Prostate gland (tissue), 2 donors: Measurements from ENCODE around the gene SOWAHC. TPM values are rescaled to one million over a fixed set of nuclear protein-coding genes. Genes with fewer than 3 reads are reported as not detected.
"Not testable (repeated sequence)": the region's sequence is repeated elsewhere in the genome, so short reads cannot be mapped to it uniquely, and the experiment has no call there.

Experiments used
- DNase-seq: peaks from one replicate; pipeline ENCODE4 v3.0.0-alpha.2; 2019; ENCODE audit warnings: low spot score
- H3K27ac ChIP-seq, 2 donors: fragments of 200-600 bp; sonication (generic); 2 replicates each; pipeline ENCODE4 v1.5.1; 2017 to 2019
- H3K27me3 ChIP-seq: fragments of 200-600 bp; sonication (generic); replicated peaks from 2 replicates; pipeline ENCODE4 v1.5.1; 2019; ENCODE audit not compliant: insufficient read depth
- H3K36me3 ChIP-seq, 2 donors: fragments of 200-600 bp; sonication (generic); 1 replicate in 1 of 2; 2 replicates in 1 of 2; pipeline versions ENCODE4 v1.5.1 to v1.8.1; 2017 to 2019
- H3K4me1 ChIP-seq: fragments of 200-600 bp; sonication (generic); replicated peaks from 2 replicates; pipeline ENCODE4 v1.5.1; 2019
- H3K4me3 ChIP-seq, 2 donors: fragments of 200-600 bp; sonication (generic); 2 replicates each; pipeline ENCODE4 v1.5.1; 2017 to 2019
- H3K9me3 ChIP-seq: fragments of 200-600 bp; sonication (generic); 2 replicates; pipeline ENCODE4 v1.5.1; 2017
- POLR2A ChIP-seq: fragments of 450-650 bp; IDR thresholded peaks from one replicate; pipeline ENCODE4 v1.6.1; 2016; ENCODE audit warnings: antibody characterized with exemption, mild to moderate bottlenecking
- POLR2AphosphoS5 ChIP-seq: sonication (generic); formaldehyde crosslinking; IDR thresholded peaks from one replicate; pipeline ENCODE4 v1.6.1; 2017; ENCODE audit warnings: antibody characterized with exemption
- WGBS: methylation state at CpG from one replicate; pipeline ENCODE4 v1.1.5; 2018; 5-methylcytosine and 5-hydroxymethylcytosine counted together
- intact Hi-C: fragments of 100-400 bp; cut with DNase I; formaldehyde crosslinking; loops from one replicate; pipeline ENCODE4 v1.14.2; 2022
- total RNA-seq, 2 donors: library from RNA; depleted of rRNA; stranded (reverse); fragments of >200 nt; gene quantifications; one replicate each; pipeline ENCODE4 v1.1.0, GENCODE V29; 2016
- TF ChIP-seq, protein P1 (sequence below), 4 experiments: fragments of 200-600 bp in 2 of 4; fragments of 450-650 bp in 2 of 4; sonication (generic) in 2 of 4; IDR thresholded peaks; 1 replicate in 3 of 4; 2 replicates in 1 of 4; pipeline ENCODE4 v1.5.1; 2016 to 2019; ENCODE audit warnings: antibody characterized with exemption in 4 of 4, mild to moderate bottlenecking in 2 of 4, moderate library complexity in 2 of 4

SOWAHC gene
- total RNA-seq, 2 donors from 2014 or later, result 20.7 to 24.9 TPM

GRCh38 chr2:109616184-109616583 lies 2.0 kb downstream of the SOWAHC start:
- TF ChIP-seq POLR2AphosphoS5, result no peak
- TF ChIP-seq POLR2A, result no peak
- TF ChIP-seq, protein P1, sequence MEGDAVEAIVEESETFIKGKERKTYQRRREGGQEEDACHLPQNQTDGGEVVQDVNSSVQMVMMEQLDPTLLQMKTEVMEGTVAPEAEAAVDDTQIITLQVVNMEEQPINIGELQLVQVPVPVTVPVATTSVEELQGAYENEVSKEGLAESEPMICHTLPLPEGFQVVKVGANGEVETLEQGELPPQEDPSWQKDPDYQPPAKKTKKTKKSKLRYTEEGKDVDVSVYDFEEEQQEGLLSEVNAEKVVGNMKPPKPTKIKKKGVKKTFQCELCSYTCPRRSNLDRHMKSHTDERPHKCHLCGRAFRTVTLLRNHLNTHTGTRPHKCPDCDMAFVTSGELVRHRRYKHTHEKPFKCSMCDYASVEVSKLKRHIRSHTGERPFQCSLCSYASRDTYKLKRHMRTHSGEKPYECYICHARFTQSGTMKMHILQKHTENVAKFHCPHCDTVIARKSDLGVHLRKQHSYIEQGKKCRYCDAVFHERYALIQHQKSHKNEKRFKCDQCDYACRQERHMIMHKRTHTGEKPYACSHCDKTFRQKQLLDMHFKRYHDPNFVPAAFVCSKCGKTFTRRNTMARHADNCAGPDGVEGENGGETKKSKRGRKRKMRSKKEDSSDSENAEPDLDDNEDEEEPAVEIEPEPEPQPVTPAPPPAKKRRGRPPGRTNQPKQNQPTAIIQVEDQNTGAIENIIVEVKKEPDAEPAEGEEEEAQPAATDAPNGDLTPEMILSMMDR (IDR thresholded peaks at IDR 0.05), result no peak
- H3K36me3 ChIP-seq, result no peaks in the 10 kb centered on the region
- no peak for DNase-seq
- H3K9me3 ChIP-seq, result no peaks in the 10 kb centered on the region
- 88% methylated on average over 5 of the region's 5 CpGs for WGBS
- H3K27ac ChIP-seq, result no peak overlapping the region
- no peaks in the 10 kb centered on the region for H3K4me1 ChIP-seq
- H3K27me3 ChIP-seq, result no peaks in the 10 kb centered on the region
- intact Hi-C loops, result loop anchor here (10.0 kb wide), 1 partner anchor 109 kb away; no protein-coding TSS in a partner anchor
- H3K4me3 ChIP-seq, result no peak overlapping the region

DNA sequence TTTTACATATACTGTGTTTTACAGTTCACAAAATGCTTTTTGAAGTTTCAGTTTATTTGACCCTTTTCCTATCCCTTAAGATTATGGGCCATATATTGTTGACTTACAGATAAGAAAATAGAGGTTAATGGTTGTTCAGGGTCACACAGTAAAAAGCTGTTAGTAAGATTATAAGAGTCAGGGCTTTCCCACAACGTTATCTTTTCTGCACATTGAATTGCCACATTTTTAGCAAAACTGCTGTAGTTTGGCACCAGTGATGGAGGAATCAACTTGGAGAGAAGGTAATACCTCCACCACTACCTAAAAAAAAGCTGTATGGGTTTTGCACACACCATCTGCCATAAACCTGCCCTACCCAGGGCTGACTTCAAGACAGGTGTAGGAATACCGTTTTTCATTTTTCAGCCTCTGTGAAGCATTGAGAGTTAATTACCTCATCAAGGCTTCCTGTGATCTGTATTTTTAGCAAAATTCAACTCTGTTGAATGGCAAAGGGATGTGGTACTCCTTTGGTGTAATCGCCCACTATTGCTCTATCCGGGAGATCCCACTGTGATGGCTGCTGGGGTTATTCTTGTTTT lies 5.0 kb downstream of the SOWAHC start:
- TF ChIP-seq POLR2A, result no peak
- no peak for TF ChIP-seq POLR2AphosphoS5
- TF ChIP-seq, protein P1 (IDR thresholded peaks at IDR 0.05), result no peak

GRCh38 chr2:109623297-109623696 lies 9.1 kb downstream of the SOWAHC start:
- Histone ChIP-seq H3K4me3 (no peak overlapping the region), H3K9me3 (no peaks in the 10 kb centered on the region), H3K27ac (no peak overlapping the region), H3K36me3 (no peaks in the 10 kb centered on the region), H3K4me1 (no peaks in the 10 kb centered on the region), H3K27me3 (no peaks in the 10 kb centered on the region)
- intact Hi-C loops, result no loop called here
- WGBS, result 70% methylated on average over 5 of the region's 5 CpGs
- DNase-seq, result no peak
- no peak for TF ChIP-seq POLR2A

More for the DNA sequence above, 5.0 kb downstream of the SOWAHC start:
- WGBS, result 78% methylated on average over 4 of the region's 4 CpGs
- intact Hi-C loops, result loop anchor here (10.0 kb wide), 1 partner anchor 106 kb away; no protein-coding TSS in a partner anchor
- Histone ChIP-seq H3K9me3 (no peaks in the 10 kb centered on the region), H3K36me3 (no peaks in the 10 kb centered on the region), H3K27ac (no peak overlapping the region), H3K4me3 (no peak overlapping the region), H3K4me1 (no peaks in the 10 kb centered on the region), H3K27me3 (no peaks in the 10 kb centered on the region)
- DNase-seq, result no peak

- Histone ChIP-seq H3K27me3 (no peaks in the 10 kb centered on the region), H3K4me1 (no peaks in the 10 kb centered on the region), H3K36me3 (no peaks in the 10 kb centered on the region), H3K9me3 (no peaks in the 10 kb centered on the region), H3K4me3 (no peak overlapping the region), H3K27ac (no peak overlapping the region)
- intact Hi-C loops, result no loop called here
- no peak for DNase-seq
- 87% methylated on average over 4 of the region's 4 CpGs for WGBS
- TF ChIP-seq, protein P1 (IDR thresholded peaks at IDR 0.05), result no peak
- no peak for TF ChIP-seq POLR2AphosphoS5
- no peak for TF ChIP-seq POLR2A
These were observed 9.8 kb downstream of the SOWAHC start for GRCh38 chr2:109623923-109624322.

DNA sequence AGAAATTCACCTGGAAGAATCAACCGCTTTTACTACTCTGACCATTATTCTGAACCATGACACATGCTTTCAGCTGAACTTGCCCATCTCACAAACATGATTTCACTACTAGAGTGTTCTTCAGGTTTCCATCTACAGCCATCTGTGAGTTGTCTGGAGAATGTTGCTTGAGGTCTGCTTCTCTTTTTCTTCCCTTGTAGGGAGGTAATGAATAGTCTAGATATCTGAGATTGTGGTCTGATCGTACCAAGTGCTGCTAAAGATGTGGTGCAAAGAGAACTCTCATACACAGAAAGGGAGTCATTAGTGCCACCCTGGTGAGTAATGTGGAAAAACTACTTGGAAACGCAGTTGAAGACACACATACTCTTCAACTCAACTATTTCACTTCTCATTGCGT lies 10.2 kb downstream of the SOWAHC start:
- Histone ChIP-seq H3K27me3 (no peaks in the 10 kb centered on the region), H3K4me3 (no peak overlapping the region), H3K36me3 (no peaks in the 10 kb centered on the region), H3K9me3 (no peaks in the 10 kb centered on the region), H3K4me1 (no peaks in the 10 kb centered on the region), H3K27ac (no peak overlapping the region)
- DNase-seq, result no peak
- intact Hi-C loops, result no loop called here
- WGBS, result 82% methylated on average over 4 of the region's 4 CpGs
- TF ChIP-seq, protein P1 (IDR thresholded peaks at IDR 0.05), result no peak
- TF ChIP-seq POLR2AphosphoS5, result no peak
- no peak for TF ChIP-seq POLR2A

DNA sequence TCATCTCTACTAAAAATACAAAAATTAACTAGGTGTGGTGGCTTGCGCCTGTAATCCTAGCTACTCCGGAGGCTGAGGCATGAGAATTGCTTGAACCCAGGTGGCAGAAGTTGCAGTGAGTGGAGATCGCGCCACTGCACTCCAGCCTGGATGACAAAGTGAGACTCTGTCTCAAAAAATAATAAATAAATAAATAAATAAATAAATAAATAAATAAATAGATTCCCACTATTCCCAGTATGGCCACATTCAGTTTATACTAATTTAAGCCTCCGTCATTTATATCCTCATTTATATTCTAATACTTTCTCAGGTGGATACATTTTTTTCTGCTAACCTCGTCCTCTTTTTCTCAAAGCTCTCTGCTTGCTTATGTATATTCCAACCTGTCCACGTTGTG lies 14.2 kb downstream of the SOWAHC start:
- H3K9me3 ChIP-seq, H3K4me1 ChIP-seq, H3K27me3 ChIP-seq, H3K4me3 ChIP-seq, intact Hi-C loops, H3K36me3 ChIP-seq, H3K27ac ChIP-seq, DNase-seq: not testable (repeated sequence)
- WGBS, result 83% methylated on average over 7 of the region's 7 CpGs
